HepG2 (cell line): ENCODE results near the gene ADGRL1. TPM values are rescaled to one million over a fixed set of nuclear protein-coding genes. Genes with fewer than 3 reads are reported as not detected.

Source experiments
- MED8 ChIP-seq: sonication (generic); formaldehyde crosslinking; IDR thresholded peaks from 2 replicates; pipeline ENCODE4 v1.8.1; 2023; ENCODE audit warnings: mild to moderate bottlenecking, missing genetic modification reagents; ENCODE audit not compliant: insufficient replicate concordance
- MEIS2 ChIP-seq: sonication (generic); formaldehyde crosslinking; IDR thresholded peaks from 2 replicates; pipeline ENCODE4 v1.9.0; 2021; ENCODE audit warnings: mild to moderate bottlenecking, missing genetic modification reagents
- SRSF1 ChIP-seq: fragments of 200-400 bp; formaldehyde crosslinking; optimal IDR thresholded peaks from 2 replicates; pipeline ENCODE3; 2017; ENCODE audit warnings: mild to moderate bottlenecking, low read depth, low read length, moderate library complexity
- ZNF232 ChIP-seq: sonication (generic); formaldehyde crosslinking; IDR thresholded peaks from 2 replicates; pipeline ENCODE4 v1.4.0; 2020; ENCODE audit warnings: missing genetic modification reagents, borderline replicate concordance
- ZNF337 ChIP-seq: sonication (generic); formaldehyde crosslinking; IDR thresholded peaks from 2 replicates; pipeline ENCODE4 v1.5.1; 2020; ENCODE audit warnings: missing genetic modification reagents, low read depth, mild to moderate bottlenecking, borderline replicate concordance
- ZNF556 ChIP-seq: sonication (generic); formaldehyde crosslinking; IDR thresholded peaks from 2 replicates; pipeline ENCODE4 v1.4.0; 2020; ENCODE audit warnings: mild to moderate bottlenecking, missing genetic modification reagents, borderline replicate concordance
- ZNF839 ChIP-seq: sonication (generic); formaldehyde crosslinking; IDR thresholded peaks from 2 replicates; pipeline ENCODE4 v1.4.0; 2020; ENCODE audit warnings: missing genetic modification reagents, mild to moderate bottlenecking, borderline replicate concordance
- ZNF878 ChIP-seq: sonication (generic); formaldehyde crosslinking; IDR thresholded peaks from 2 replicates; pipeline ENCODE4 v1.8.1; 2023; ENCODE audit warnings: mild to moderate bottlenecking, missing genetic modification reagents, moderate library complexity
- ZSCAN31 ChIP-seq: sonication (generic); formaldehyde crosslinking; IDR thresholded peaks from 2 replicates; pipeline ENCODE4 v1.5.0; 2020; ENCODE audit warnings: low read depth, mild to moderate bottlenecking, missing genetic modification reagents
- polyA plus RNA-seq, 8 experiments: library from polyadenylated mRNA; depleted of rRNA in 3 of 8; stranded (reverse) in 7 of 8; unstranded in 1 of 8; fragments of >200 nt; fragmentation: Illumina TruSeq in 4 of 8; extraction: Trizol in 4 of 8; gene quantifications; 2 replicates each; pipeline versions ENCODE4 v1.2.1 to v1.2.3, GENCODE V29; 2011 to 2016; ENCODE audit warnings: low read depth in 4 of 8, missing spikeins in 1 of 8, mixed read lengths in 1 of 8; ENCODE audit not compliant: insufficient read depth in 1 of 8
- total RNA-seq, 5 experiments: library from RNA; depleted of rRNA; stranded (reverse); fragments of >200 nt; fragmentation: Illumina TruSeq; extraction: Trizol; gene quantifications; 2 replicates each; pipeline ENCODE4 v1.2.3, GENCODE V29; 2016; ENCODE audit warnings: low read depth in 1 of 5
- TF ChIP-seq, protein P1 (sequence below): sonication (generic); formaldehyde crosslinking; IDR thresholded peaks from 2 replicates; pipeline ENCODE4 v1.8.1; 2023; ENCODE audit warnings: missing genetic modification reagents, mild to moderate bottlenecking, borderline replicate concordance
- TF ChIP-seq, protein P2 (sequence below): sonication (generic); formaldehyde crosslinking; IDR thresholded peaks from 2 replicates; pipeline ENCODE4 v1.8.0; 2022; ENCODE audit warnings: missing genetic modification reagents, mild to moderate bottlenecking, borderline replicate concordance
- TF ChIP-seq, protein P3 (sequence below): sonication (generic); formaldehyde crosslinking; IDR thresholded peaks from 2 replicates; pipeline ENCODE4 v1.5.0; 2020; ENCODE audit warnings: missing genetic modification reagents, mild to moderate bottlenecking, borderline replicate concordance
- TF ChIP-seq, protein P4 (sequence below): sonication (generic); formaldehyde crosslinking; IDR thresholded peaks from 2 replicates; pipeline ENCODE4 v1.5.0; 2020; ENCODE audit warnings: mild to moderate bottlenecking, missing genetic modification reagents, borderline replicate concordance
- TF ChIP-seq, protein P5 (sequence below): sonication (generic); formaldehyde crosslinking; conservative IDR thresholded peaks from 2 replicates; pipeline ENCODE4 v1.8.0; 2022; ENCODE audit warnings: mild to moderate bottlenecking, moderate library complexity, missing genetic modification reagents
- TF ChIP-seq, protein P6 (sequence below): sonication (generic); formaldehyde crosslinking; IDR thresholded peaks from 2 replicates; pipeline ENCODE4 v1.5.0; 2020; ENCODE audit warnings: mild to moderate bottlenecking, missing genetic modification reagents, borderline replicate concordance

Gene ADGRL1
- total and polyA plus RNA-seq, 2 of the 13 experiments (the other 11 are each of a cell fraction or from before 2014, with no cell fraction given): 0.49 to 1.7 TPM

DNA sequence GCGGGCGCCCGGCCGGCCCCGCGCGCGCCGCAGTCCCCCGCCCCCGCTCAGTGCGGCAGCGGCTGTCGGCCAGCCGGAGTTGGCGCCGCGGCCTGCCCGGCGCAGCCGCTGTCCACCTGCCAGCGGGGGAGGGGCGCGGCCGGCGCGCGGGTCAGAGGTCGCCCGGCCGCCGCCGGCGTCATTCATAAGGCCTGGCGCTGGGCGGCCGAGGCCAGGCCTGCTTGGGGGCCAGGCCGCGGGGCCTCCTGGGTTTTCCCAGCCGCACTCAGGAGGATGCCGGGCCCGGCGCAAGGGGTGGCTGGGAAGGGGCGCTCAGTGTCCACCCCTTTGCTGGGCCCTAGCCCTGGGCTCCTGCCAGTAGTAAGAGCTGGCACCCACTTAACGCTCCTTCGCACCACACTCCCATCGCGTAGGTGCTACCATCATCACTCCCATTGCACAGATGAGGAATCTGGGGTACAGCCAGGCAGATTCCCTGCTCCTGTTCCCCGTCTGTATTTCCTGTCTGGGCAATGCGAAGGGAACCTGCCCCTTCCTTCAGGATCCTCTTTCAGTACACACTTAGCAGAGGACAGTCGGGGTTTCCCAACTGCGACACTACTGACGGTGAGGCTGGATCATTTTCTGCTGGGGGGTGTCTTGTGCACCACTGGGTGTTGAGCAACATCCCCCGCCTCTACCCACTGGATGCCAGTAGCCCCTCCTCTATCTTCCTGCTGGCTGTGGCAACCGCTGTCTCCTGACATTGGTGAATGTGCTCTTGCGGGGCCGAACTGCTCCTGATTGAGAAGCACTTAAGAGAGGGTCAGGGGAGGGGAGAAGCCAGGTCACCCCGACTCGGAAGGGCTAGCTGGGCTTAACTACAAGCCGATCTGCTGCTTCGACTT, 87.6 kb downstream of the ADGRL1 start (continued):
- TF ChIP-seq MED8 (CRISPR knock-in tag) (peak; percentile 30), ZNF232 (CRISPR knock-in tag) (peak; percentile 17; the same call in 1 of the 2 replicates), MEIS2 (CRISPR knock-in tag) (peak; percentile 15; the same call in 1 of the 2 replicates), SRSF1 (peak; percentile 41), ZNF839 (CRISPR knock-in tag) (no peak), ZNF337 (CRISPR knock-in tag) (peak; percentile 42; the same call in 1 of the 2 replicates), ZNF878 (CRISPR knock-in tag) (no peak), ZSCAN31 (CRISPR knock-in tag) (0 out of 2 replicates have a peak, but pooled peaks have one; percentile 68), ZNF556 (0 out of 2 replicates have a peak, but pooled peaks have one; percentile 13)
- TF ChIP-seq, protein P1, sequence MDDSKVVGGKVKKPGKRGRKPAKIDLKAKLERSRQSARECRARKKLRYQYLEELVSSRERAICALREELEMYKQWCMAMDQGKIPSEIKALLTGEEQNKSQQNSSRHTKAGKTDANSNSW (CRISPR knock-in tag): peak; percentile 86; the same call in 1 of the 2 replicates
- TF ChIP-seq, protein P2, sequence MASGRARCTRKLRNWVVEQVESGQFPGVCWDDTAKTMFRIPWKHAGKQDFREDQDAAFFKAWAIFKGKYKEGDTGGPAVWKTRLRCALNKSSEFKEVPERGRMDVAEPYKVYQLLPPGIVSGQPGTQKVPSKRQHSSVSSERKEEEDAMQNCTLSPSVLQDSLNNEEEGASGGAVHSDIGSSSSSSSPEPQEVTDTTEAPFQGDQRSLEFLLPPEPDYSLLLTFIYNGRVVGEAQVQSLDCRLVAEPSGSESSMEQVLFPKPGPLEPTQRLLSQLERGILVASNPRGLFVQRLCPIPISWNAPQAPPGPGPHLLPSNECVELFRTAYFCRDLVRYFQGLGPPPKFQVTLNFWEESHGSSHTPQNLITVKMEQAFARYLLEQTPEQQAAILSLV (CRISPR knock-in tag): 0 out of 2 replicates have a peak, but pooled peaks have one; percentile 30
- TF ChIP-seq, protein P3, sequence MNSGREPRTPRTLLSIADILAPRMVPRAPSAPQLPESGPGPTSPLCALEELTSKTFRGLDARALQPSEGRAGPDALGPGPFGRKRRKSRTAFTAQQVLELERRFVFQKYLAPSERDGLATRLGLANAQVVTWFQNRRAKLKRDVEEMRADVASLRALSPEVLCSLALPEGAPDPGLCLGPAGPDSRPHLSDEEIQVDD (CRISPR knock-in tag): 0 out of 2 replicates have a peak, but pooled peaks have one; percentile 62
- TF ChIP-seq, protein P4, sequence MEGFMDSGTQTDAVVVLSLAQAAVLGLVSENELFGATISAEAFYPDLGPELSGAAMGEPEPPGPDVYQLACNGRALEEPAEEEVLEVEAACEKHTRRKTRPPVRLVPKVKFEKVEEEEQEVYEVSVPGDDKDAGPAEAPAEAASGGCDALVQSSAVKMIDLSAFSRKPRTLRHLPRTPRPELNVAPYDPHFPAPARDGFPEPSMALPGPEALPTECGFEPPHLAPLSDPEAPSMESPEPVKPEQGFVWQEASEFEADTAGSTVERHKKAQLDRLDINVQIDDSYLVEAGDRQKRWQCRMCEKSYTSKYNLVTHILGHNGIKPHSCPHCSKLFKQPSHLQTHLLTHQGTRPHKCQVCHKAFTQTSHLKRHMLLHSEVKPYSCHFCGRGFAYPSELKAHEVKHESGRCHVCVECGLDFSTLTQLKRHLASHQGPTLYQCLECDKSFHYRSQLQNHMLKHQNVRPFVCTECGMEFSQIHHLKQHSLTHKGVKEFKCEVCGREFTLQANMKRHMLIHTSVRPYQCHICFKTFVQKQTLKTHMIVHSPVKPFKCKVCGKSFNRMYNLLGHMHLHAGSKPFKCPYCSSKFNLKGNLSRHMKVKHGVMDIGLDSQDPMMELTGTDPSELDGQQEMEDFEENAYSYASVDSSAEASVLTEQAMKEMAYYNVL (CRISPR knock-in tag): peak; percentile 67
- TF ChIP-seq, protein P5, sequence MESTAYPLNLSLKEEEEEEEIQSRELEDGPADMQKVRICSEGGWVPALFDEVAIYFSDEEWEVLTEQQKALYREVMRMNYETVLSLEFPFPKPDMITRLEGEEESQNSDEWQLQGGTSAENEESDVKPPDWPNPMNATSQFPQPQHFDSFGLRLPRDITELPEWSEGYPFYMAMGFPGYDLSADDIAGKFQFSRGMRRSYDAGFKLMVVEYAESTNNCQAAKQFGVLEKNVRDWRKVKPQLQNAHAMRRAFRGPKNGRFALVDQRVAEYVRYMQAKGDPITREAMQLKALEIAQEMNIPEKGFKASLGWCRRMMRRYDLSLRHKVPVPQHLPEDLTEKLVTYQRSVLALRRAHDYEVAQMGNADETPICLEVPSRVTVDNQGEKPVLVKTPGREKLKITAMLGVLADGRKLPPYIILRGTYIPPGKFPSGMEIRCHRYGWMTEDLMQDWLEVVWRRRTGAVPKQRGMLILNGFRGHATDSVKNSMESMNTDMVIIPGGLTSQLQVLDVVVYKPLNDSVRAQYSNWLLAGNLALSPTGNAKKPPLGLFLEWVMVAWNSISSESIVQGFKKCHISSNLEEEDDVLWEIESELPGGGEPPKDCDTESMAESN (CRISPR knock-in tag): 0 out of 2 replicates have a peak, but pooled peaks have one; percentile 52
- TF ChIP-seq, protein P6, sequence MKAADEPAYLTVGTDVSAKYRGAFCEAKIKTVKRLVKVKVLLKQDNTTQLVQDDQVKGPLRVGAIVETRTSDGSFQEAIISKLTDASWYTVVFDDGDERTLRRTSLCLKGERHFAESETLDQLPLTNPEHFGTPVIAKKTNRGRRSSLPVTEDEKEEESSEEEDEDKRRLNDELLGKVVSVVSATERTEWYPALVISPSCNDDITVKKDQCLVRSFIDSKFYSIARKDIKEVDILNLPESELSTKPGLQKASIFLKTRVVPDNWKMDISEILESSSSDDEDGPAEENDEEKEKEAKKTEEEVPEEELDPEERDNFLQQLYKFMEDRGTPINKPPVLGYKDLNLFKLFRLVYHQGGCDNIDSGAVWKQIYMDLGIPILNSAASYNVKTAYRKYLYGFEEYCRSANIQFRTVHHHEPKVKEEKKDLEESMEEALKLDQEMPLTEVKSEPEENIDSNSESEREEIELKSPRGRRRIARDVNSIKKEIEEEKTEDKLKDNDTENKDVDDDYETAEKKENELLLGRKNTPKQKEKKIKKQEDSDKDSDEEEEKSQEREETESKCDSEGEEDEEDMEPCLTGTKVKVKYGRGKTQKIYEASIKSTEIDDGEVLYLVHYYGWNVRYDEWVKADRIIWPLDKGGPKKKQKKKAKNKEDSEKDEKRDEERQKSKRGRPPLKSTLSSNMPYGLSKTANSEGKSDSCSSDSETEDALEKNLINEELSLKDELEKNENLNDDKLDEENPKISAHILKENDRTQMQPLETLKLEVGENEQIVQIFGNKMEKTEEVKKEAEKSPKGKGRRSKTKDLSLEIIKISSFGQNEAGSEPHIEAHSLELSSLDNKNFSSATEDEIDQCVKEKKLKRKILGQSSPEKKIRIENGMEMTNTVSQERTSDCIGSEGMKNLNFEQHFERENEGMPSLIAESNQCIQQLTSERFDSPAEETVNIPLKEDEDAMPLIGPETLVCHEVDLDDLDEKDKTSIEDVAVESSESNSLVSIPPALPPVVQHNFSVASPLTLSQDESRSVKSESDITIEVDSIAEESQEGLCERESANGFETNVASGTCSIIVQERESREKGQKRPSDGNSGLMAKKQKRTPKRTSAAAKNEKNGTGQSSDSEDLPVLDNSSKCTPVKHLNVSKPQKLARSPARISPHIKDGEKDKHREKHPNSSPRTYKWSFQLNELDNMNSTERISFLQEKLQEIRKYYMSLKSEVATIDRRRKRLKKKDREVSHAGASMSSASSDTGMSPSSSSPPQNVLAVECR: peak; percentile 64
